Fibroblast of the aortic adventitia (primary cell): ENCODE measurements around the gene PGGHG. TPM values are rescaled to one million over a fixed set of nuclear protein-coding genes. Genes with fewer than 3 reads are reported as not detected.
A peak's percentile ranks its signal among the peaks of the same experiment; 100 is the strongest.
"Not testable (repeated sequence)": the region's sequence is repeated elsewhere in the genome, so short reads cannot be mapped to it uniquely, and the experiment has no call there.

ENCODE experiments used
- DNase-seq: peaks from one replicate; pipeline ENCODE4 v3.0.0-alpha.2; 2010; ENCODE audit warnings: low read depth
- H3K4me3 ChIP-seq: 2 replicates; pipeline ENCODE4 v1.5.1; 2011; ENCODE audit warnings: low read depth, mild to moderate bottlenecking, control low read depth, low read length, moderate library complexity
- total RNA-seq: library from RNA; depleted of rRNA; stranded (reverse); fragments of >200 nt; gene quantifications from 2 replicates; pipeline ENCODE4 v1.2.3, GENCODE V29; 2012; ENCODE audit warnings: low replicate concordance
- TF ChIP-seq, protein P1 (sequence below): IDR thresholded peaks from 2 replicates; pipeline ENCODE4 v1.5.1; 2011; ENCODE audit warnings: mild to moderate bottlenecking, low read length, control low read depth, inconsistent platforms; ENCODE audit not compliant: insufficient read depth

The PGGHG gene
- total RNA-seq, 1 donor: 6.9 TPM

DNA sequence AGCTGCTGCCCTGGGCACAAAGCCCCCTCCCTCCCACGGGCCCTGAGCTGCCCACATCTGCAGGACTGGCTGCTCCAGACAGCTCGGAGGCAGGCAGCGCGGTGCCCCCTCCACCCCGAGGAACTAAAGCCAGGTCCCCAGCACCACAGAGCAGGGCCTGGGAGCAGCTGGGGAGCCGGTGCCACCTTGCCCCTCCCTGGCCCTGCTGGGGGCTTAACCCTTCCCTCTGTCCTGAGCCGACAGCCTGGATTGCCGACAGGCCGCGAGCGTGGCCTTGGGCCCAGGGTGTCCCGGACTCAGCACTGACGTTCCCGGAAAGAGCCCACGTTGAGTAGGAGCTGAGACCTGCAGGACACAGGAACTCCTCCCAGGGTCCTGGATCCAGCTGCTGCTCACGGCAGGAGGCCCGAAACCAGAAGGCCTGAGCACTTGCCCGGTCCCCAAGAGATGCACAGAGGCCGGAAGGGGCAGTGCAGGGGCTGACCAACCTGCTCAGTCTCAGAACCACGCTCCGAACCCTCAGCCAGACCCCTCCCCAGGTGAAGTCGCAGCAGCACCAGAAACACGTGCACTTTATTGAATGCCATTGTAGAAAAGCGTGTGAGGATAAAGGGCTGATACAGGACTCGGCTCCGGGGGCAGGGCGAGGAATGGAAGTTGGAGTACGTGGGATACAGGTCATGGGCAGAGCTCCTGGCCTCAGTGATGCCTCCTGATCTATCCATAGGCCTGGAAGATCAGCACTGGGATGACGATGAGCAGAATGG, 30.4 kb downstream of the PGGHG start:
- not testable (repeated sequence) for DNase-seq
- TF ChIP-seq, protein P1, sequence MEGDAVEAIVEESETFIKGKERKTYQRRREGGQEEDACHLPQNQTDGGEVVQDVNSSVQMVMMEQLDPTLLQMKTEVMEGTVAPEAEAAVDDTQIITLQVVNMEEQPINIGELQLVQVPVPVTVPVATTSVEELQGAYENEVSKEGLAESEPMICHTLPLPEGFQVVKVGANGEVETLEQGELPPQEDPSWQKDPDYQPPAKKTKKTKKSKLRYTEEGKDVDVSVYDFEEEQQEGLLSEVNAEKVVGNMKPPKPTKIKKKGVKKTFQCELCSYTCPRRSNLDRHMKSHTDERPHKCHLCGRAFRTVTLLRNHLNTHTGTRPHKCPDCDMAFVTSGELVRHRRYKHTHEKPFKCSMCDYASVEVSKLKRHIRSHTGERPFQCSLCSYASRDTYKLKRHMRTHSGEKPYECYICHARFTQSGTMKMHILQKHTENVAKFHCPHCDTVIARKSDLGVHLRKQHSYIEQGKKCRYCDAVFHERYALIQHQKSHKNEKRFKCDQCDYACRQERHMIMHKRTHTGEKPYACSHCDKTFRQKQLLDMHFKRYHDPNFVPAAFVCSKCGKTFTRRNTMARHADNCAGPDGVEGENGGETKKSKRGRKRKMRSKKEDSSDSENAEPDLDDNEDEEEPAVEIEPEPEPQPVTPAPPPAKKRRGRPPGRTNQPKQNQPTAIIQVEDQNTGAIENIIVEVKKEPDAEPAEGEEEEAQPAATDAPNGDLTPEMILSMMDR: peak; percentile 17
- H3K4me3 ChIP-seq: peak overlapping the region; percentile 89

DNA sequence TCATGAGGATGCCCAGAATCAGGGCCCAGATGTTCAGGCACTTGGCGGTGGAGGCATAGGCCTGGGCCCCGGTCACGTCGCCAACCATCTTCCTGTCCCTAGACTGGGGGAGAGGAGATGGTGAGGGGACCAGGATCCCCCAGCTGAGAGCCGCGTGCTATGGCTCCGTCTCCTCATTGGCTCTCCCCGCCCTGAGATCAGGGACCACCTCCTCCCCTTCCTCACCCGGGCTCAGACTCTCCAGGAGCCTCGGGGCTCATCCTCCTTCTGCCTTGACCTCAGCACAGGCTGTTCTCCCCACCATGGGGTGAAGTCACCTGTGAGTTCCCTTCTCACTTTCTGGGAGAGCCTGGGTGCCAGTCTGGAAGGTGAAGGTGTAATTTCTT, 31.0 kb downstream of the PGGHG start:
- not testable (repeated sequence) for DNase-seq
- peak overlapping the region; percentile 91 for H3K4me3 ChIP-seq

DNA sequence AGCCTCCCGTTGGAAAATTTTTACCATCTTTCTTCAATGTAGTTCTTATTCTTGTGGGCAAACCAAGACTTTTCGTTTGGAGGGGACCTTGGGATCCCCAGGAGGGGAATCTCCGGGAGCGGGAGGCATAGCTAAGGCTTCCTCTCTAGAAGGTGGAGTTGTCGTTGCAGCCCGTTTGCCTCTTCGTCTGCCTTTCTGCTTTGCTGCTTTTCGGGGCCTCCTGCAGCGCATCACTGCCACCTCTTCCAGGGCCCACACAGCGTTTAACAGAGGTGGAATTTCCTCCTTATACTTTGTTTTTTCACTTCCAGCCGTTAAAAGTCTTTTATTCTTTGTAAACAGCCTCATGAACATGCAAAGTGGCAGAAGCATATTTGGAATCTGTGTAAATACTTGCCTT, 35.2 kb downstream of the PGGHG start:
- no peak for DNase-seq
- TF ChIP-seq, protein P1: no peak
- H3K4me3 ChIP-seq: no peak overlapping the region

DNA sequence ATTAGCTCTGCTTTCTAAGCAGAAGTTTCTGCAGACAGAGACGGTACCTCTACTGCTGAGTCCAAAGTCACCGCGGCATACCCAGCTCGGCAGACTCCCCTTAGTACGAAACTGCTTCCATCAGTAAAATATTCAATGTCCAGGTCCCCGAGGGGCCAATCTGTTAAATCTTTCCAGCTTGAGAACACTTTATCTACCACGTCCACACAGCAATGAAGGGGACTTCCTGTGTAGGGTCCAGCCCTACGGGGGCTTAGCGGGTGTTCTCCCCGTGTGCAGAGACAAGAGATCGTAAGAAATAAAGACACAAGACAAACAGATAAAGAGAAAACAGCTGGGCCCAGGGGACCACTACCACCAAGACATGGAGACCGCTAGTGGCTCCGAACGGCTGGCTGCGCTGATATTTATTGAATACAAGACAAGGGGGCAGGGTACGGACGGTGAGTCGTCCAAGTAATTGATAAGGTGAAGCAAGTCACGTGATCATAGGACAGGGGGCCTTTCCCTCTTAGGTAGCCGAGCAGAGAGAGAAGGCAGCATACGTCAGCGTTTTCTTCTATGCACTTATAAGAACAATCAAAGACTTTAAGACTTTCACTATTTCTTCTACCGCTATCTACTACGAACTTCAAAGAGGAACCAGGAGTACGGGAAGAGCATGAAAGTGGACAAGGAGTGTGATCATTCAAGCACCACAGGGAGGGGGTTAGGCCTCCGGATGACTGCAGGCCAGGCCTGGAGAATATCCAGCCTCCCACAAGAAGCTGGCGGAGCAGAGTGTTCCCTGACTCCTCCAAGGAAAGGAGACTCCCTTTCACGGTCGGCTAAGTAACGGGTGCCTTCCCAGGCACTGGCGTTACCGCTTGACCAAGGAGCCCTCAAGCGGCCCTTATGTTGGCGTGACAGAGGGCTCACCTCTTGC, 35.9 kb downstream of the PGGHG start:
- peak; percentile 35 for DNase-seq
- H3K4me3 ChIP-seq: not testable (repeated sequence)

DNA sequence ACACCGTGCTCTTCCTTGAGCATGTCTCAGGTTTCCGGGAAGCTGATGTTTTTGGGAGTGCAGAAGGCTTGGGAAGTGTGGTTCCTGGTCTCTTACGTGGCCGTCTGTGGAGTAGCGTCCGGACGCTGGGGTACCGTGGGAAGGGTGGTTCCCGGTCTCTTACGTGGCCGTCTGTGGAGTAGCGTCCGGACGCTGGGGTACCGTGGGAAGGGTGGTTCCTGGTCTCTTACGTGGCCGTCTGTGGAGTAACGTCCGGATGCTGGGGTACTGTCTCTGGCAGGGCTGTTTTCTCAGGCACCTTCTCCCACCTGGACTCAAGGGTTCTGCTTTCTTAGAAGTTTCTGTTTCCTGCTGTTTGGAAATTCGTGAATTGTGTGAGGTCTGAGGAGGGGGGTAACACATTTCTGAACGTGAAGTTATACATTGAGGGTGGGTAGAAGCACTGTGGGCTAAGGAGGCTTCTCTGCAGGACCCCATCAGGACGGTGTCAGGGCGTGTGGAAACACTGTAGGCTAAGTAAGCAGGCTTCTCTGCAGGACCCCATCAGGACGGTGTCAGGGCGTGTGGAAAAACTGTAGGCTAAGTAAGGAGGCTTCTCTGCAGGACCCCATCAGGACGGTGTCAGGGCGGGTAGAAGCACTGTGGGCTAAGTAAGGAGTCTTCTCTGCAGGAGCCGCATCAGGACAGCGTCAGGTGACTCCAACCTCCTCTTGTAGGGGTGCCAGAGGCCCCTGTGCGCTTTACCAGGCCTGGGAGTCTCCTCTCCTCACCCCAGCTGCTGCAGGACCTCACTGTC, 37.1 kb downstream of the PGGHG start:
- no peak for DNase-seq
- no peak overlapping the region for H3K4me3 ChIP-seq
- TF ChIP-seq, protein P1: no peak

DNA sequence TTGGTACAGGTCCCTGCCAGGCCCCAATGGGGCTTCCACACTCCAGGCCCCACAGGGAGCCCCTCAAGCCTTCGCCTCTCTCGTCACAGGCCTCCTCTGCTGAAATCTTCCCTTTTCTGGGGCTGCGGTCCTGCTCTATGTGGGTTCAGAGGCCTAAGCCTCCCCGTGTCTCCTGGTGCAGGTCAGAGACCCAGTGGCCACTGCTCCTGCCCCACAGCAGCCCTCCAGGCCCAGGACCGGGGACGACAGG, 37.6 kb downstream of the PGGHG start:
- DNase-seq: no peak
- TF ChIP-seq, protein P1: no peak
- H3K4me3 ChIP-seq: no peak overlapping the region

DNA sequence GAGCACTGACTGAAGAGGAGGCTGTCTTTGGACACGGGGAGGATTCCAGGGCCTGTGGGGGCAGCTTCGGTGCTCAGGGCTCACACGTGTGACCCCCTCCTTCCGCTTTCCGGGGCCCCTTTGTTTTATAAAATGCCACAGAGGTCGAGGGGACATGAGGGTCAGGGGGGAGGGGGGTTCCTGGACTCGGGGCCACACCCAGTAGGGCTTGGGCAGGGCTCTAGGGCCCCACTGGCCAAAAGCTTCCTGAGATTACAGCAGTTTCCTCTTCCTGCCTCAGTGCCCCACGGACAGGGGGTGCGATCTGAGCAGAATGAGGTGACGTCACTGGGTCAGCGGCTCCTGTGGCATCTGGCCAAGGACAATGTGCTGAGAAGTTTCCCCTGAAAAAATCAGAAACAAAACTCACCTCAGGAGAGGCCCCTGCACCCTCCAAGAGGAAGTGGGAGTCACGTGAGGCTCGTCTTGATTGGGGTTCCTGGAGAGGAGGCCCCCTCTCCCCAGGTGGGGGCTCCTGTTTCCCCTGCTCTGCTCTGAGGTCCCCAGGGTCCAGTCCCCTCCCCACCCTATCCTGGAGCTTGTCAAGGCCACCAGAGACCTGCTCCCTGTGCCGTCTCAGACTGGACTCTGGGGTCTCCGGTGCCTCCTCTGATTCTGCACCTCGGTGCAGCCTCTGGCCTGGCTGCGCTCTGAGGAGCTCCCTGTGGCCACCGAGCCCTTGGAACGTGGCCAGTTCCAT, 38.1 kb downstream of the PGGHG start:
- no peak overlapping the region for H3K4me3 ChIP-seq
- TF ChIP-seq, protein P1: no peak
- DNase-seq: peak; percentile 58
